Skeletal muscle satellite cell (primary cell): ENCODE measurements around the gene ADIRF.
"Not testable (repeated sequence)": the region's sequence is repeated elsewhere in the genome, so short reads cannot be mapped to it uniquely, and the experiment has no call there.

Experiments used
- H3K27me3 ChIP-seq: 2 replicates; pipeline ENCODE4 v1.7.0; 2013; ENCODE audit warnings: low read length; ENCODE audit not compliant: control insufficient read depth, insufficient read depth
- H3K36me3 ChIP-seq: 2 replicates; pipeline ENCODE4 v1.7.0; 2013; ENCODE audit warnings: mild to moderate bottlenecking, control low read depth, low read length; ENCODE audit not compliant: insufficient read depth
- H3K4me1 ChIP-seq: 2 replicates; pipeline ENCODE4 v1.7.0; 2013; ENCODE audit warnings: low read length; ENCODE audit not compliant: control insufficient read depth, insufficient read depth
- H3K4me2 ChIP-seq: 2 replicates; pipeline ENCODE4 v1.7.0; 2013; ENCODE audit warnings: mild to moderate bottlenecking, low read length
- H3K4me3 ChIP-seq: 2 replicates; pipeline ENCODE4 v1.7.0; 2013; ENCODE audit warnings: low read length
- H3K9ac ChIP-seq: 2 replicates; pipeline ENCODE4 v1.7.0; 2013; ENCODE audit warnings: mild to moderate bottlenecking, low read depth, low read length, moderate library complexity
- H3K9me3 ChIP-seq: replicated peaks from 2 replicates; pipeline ENCODE4 v1.7.0; 2013; ENCODE audit warnings: mild to moderate bottlenecking, control low read depth, low read length

ADIRF gene

GRCh38 chr10:86947806-86948205 is 20.5 kb upstream of the ADIRF start:
- H3K4me1 ChIP-seq, H3K4me2 ChIP-seq, H3K4me3 ChIP-seq, H3K9ac ChIP-seq, H3K9me3 ChIP-seq, H3K27me3 ChIP-seq, H3K36me3 ChIP-seq: not testable (repeated sequence)

- no peaks in the 10 kb centered on the region for H3K36me3 ChIP-seq
- no peak overlapping the region for H3K4me3 ChIP-seq
These were observed 17.9 kb upstream of the ADIRF start for GRCh38 chr10:86950349-86950748.

GRCh38 chr10:86951184-86951761 is 17.0 kb upstream of the ADIRF start:
- H3K36me3 ChIP-seq, result no peaks in the 10 kb centered on the region
- no peaks in the 10 kb centered on the region for H3K9me3 ChIP-seq
- no peak overlapping the region for H3K9ac ChIP-seq
- peaks cover 7% of the 10 kb centered on the region for H3K27me3 ChIP-seq
- H3K4me2 ChIP-seq, result no peak overlapping the region
- peaks cover 8% of the 10 kb centered on the region for H3K4me1 ChIP-seq
- no peak overlapping the region for H3K4me3 ChIP-seq

More at GRCh38 chr10:86950349-86950748, 17.9 kb upstream of the ADIRF start:
- no peaks in the 10 kb centered on the region for H3K9me3 ChIP-seq
- no peak overlapping the region for H3K9ac ChIP-seq
- H3K27me3 ChIP-seq, result peaks cover 9% of the 10 kb centered on the region
- no peak overlapping the region for H3K4me2 ChIP-seq
- peaks cover 8% of the 10 kb centered on the region for H3K4me1 ChIP-seq

GRCh38 chr10:86952106-86952505 is 16.2 kb upstream of the ADIRF start:
- H3K4me1 ChIP-seq, result peaks cover 8% of the 10 kb centered on the region
- H3K4me3 ChIP-seq, result no peak overlapping the region
- no peak overlapping the region for H3K9ac ChIP-seq
- H3K9me3 ChIP-seq, result no peaks in the 10 kb centered on the region
- no peaks in the 10 kb centered on the region for H3K36me3 ChIP-seq
- no peak overlapping the region for H3K4me2 ChIP-seq
- no peaks in the 10 kb centered on the region for H3K27me3 ChIP-seq

- H3K4me1 ChIP-seq, H3K36me3 ChIP-seq, H3K27me3 ChIP-seq, H3K4me2 ChIP-seq, H3K4me3 ChIP-seq, H3K9ac ChIP-seq, H3K9me3 ChIP-seq: not testable (repeated sequence)
These were observed 15.6 kb upstream of the ADIRF start for GRCh38 chr10:86952697-86953096.

GRCh38 chr10:86953747-86954680 is 14.3 kb upstream of the ADIRF start:
- H3K4me2 ChIP-seq, result no peak overlapping the region
- H3K36me3 ChIP-seq, result no peaks in the 10 kb centered on the region
- H3K27me3 ChIP-seq, result no peaks in the 10 kb centered on the region
- H3K9me3 ChIP-seq, result no peaks in the 10 kb centered on the region
- H3K9ac ChIP-seq, result no peak overlapping the region
- H3K4me1 ChIP-seq, result peaks cover 19% of the 10 kb centered on the region
- H3K4me3 ChIP-seq, result no peak overlapping the region

GRCh38 chr10:86954681-86955500 is 13.4 kb upstream of the ADIRF start:
- Histone ChIP-seq H3K27me3 (no peaks in the 10 kb centered on the region), H3K36me3 (no peaks in the 10 kb centered on the region), H3K9me3 (no peaks in the 10 kb centered on the region), H3K4me2 (no peak overlapping the region), H3K9ac (no peak overlapping the region), H3K4me3 (no peak overlapping the region), H3K4me1 (peaks cover 28% of the 10 kb centered on the region)

GRCh38 chr10:86955501-86956194 is 12.6 kb upstream of the ADIRF start:
- Histone ChIP-seq H3K27me3 (no peaks in the 10 kb centered on the region), H3K9ac (no peak overlapping the region), H3K36me3 (no peaks in the 10 kb centered on the region), H3K4me1 (peaks cover 34% of the 10 kb centered on the region), H3K4me2 (no peak overlapping the region), H3K4me3 (no peak overlapping the region), H3K9me3 (no peaks in the 10 kb centered on the region)

- H3K9me3 ChIP-seq, result no peaks in the 10 kb centered on the region
- no peaks in the 10 kb centered on the region for H3K27me3 ChIP-seq
- H3K4me2 ChIP-seq, result no peak overlapping the region
- H3K9ac ChIP-seq, result no peak overlapping the region
- no peaks in the 10 kb centered on the region for H3K36me3 ChIP-seq
- no peak overlapping the region for H3K4me3 ChIP-seq
- H3K4me1 ChIP-seq, result peaks cover 41% of the 10 kb centered on the region
These were observed 12.0 kb upstream of the ADIRF start for GRCh38 chr10:86956195-86956847.

- Histone ChIP-seq H3K4me1 (peaks cover 47% of the 10 kb centered on the region), H3K9ac (no peak overlapping the region)
These were observed 11.3 kb upstream of the ADIRF start for GRCh38 chr10:86956848-86957448.

More at GRCh38 chr10:86956848-86957448, 11.3 kb upstream of the ADIRF start:
- Histone ChIP-seq H3K9me3 (no peaks in the 10 kb centered on the region), H3K27me3 (no peaks in the 10 kb centered on the region), H3K4me3 (no peak overlapping the region), H3K4me2 (no peak overlapping the region), H3K36me3 (no peaks in the 10 kb centered on the region)
